ENCODE measurements around the gene ELL.

The ELL gene

DNA sequence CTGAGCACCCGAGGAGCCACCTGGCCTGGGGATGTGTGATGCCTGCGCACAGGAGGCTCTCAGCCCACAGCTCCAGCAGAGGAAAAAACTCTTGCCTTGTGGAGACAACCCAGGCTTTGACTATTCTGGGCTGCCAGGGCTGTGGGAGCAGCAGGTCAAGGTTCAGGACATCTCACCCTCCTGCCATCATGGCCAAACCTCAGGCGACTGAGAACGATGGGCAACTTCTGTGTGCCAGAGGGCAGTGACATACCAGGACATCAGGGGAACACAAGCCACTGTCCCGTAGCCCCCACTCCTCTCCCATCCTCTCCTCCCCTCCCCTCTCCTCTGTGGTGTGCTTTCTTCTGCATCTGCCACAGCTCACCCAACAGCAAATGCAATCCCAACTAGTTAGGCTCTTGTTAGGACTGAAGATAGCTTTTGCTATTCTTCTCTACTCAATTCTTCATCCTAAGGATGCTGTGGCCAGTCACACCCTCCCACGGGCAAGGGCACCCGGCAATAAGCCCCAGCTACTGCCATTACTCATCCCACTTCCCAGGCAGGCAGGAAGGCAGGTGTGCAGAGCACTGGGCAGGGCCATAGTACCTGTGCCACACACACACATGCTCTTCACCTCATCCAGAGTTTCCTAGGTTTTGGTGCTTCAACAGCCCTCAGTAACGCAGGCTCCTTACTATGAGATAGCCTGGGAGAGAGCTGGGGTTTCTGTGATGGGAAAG is 16.8 kb downstream of the ELL start:
- FAIRE-seq (no peak), DNase-seq (ENCODE audit: insufficient read length, low spot score) (no peak)
- TF ChIP-seq POLR2A (IDR thresholded peaks at IDR 0.05; ENCODE audit: low read depth, low read length) = no peak

- no peak for DNase-seq (ENCODE audit: insufficient read length, low spot score)
- no peak for FAIRE-seq
- TF ChIP-seq POLR2A (IDR thresholded peaks at IDR 0.05; ENCODE audit: low read depth, low read length) = no peak
These were observed 17.6 kb downstream of the ELL start for GRCh38 chr19:18503971-18504885.

DNA sequence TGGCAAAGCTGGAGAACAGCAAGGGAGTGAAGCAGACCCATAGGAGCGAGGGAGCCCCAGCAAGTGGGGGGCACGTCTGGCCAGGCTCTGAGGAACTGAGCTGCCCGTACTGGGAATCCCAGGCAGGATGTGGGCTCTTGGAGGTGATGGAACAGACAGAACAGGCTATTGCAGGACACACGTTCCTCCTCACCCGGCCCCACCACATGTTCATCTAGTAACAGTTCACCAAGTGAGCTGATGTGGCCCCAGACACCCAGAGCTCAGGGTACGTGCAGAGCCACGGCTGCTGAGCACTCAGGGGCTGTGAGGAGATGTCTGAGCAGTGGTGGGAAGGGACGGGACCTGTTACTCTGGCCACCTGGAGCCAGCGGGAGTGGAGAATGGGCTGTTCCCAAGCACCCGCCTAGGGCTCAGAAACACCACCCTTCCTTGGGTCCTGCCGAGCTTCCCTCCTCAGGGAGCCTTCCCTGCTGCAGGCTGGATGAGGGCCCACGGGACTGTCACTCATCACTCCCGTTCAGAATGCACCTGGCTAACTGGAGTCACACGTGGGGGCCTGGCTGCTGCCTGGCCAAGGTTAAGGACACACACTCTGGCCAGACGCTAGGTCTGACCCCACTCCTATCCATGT is 18.4 kb downstream of the ELL start:
- FAIRE-seq (no peak), DNase-seq (ENCODE audit: insufficient read length, low spot score) (no peak)
- TF ChIP-seq POLR2A (IDR thresholded peaks at IDR 0.05; ENCODE audit: low read depth, low read length) = no peak

DNA sequence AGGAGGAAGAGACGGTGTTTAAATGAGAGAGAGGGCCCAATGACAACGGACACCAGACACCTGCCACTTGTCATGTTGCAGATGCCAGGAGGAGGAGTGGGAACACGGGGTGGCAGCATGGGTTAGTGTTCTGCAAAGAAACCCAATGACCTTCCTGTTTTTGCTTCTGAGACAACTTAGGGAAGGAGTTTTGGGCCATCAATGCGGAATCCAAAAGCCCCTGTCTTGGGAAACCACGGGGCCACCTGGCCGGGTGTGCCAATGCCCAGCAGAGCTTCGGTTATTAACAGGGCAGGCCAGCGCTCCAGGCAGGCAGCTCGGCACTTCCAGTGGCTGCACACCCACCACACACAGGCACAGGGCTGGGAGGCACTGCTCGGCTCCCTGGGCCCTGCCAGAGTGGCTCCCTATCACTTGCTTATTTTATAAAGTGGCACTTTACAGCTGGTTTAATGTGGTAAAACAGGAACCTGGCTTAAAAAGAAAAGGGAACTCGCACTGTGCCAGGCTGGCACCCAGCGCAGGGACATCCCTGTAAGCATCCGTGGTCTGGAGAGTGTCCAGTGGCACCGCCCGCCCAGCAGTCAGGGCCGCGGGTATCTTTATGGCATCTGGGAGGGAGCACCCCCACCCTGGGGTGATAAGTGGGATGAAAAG is 19.1 kb downstream of the ELL start:
- FAIRE-seq (no peak), DNase-seq (ENCODE audit: insufficient read length, low spot score) (no peak)
- TF ChIP-seq POLR2A (IDR thresholded peaks at IDR 0.05; ENCODE audit: low read depth, low read length) = no peak

DNA sequence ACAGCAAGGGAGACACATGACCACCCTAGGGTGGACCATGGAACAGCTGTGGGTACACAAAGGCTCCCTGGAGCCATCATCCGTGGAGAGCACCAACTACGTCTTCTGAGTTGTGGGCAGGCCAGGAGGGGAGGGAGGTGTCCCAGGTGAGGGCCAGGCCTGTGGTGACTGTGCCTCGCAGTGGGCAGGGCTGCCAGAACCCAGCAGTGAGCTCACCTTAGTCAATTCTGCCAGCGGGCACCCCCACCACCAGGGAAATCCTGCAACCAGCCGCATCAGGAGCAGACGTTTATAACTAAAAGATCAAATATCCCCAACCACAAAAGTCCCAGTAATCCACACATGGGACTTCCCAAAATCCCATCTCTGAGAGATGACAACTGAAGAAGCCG is 19.6 kb downstream of the ELL start:
- FAIRE-seq (no peak), DNase-seq (ENCODE audit: insufficient read length, low spot score) (no peak)
- TF ChIP-seq POLR2A (IDR thresholded peaks at IDR 0.05; ENCODE audit: low read depth, low read length) = no peak

- DNase-seq (ENCODE audit: insufficient read length, low spot score) (no peak), FAIRE-seq (no peak)
- no peak for TF ChIP-seq POLR2A (IDR thresholded peaks at IDR 0.05; ENCODE audit: low read depth, low read length)
These were observed 20.0 kb downstream of the ELL start for GRCh38 chr19:18501832-18502231.

GRCh38 chr19:18501351-18501750 is 20.5 kb downstream of the ELL start:
- FAIRE-seq (no peak), DNase-seq (ENCODE audit: insufficient read length, low spot score) (no peak)
- TF ChIP-seq POLR2A (IDR thresholded peaks at IDR 0.05; ENCODE audit: low read depth, low read length) = no peak

DNA sequence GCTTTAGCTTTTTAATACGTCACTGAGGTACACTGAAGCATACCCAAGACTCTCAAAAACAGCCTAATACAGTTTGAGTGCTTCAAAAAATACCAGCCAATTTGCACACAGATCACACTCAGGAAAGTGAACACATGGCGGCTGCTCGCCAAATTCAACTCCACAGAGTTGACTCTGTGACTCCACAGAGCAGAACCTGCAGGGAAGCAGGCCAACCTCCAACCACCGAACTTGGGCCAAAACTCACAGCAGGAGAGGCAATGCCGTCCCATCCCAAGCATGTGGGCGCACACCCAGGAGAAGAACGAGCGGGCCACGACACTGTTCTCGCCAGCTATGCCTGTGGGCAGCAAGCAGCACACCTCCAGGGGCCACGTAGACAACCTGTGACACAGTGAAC is 21.1 kb downstream of the ELL start:
- FAIRE-seq (no peak), DNase-seq (ENCODE audit: insufficient read length, low spot score) (no peak)
- no peak for TF ChIP-seq POLR2A (IDR thresholded peaks at IDR 0.05; ENCODE audit: low read depth, low read length)

DNA sequence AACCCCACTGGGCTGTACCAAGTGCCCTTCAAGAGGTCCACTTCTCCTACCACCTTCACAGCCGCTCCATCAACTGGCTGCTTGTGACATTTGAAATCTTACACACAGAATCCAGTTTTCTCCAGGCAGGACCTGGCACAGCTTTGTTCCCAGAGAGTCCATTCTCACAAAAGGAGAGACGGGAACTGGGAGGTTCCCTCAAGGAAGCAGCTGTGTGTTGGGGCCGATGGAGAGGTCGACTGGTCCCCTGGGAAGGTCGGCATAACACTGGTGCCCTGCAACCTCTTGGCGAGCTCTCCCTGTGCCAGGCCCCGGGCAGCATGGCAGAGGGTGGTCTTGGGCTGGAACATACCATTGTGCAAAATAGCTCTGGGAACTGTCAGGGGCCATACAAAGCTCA is 21.5 kb downstream of the ELL start:
- FAIRE-seq (no peak), DNase-seq (ENCODE audit: insufficient read length, low spot score) (no peak)
- TF ChIP-seq POLR2A (IDR thresholded peaks at IDR 0.05; ENCODE audit: low read depth, low read length) = no peak

DNA sequence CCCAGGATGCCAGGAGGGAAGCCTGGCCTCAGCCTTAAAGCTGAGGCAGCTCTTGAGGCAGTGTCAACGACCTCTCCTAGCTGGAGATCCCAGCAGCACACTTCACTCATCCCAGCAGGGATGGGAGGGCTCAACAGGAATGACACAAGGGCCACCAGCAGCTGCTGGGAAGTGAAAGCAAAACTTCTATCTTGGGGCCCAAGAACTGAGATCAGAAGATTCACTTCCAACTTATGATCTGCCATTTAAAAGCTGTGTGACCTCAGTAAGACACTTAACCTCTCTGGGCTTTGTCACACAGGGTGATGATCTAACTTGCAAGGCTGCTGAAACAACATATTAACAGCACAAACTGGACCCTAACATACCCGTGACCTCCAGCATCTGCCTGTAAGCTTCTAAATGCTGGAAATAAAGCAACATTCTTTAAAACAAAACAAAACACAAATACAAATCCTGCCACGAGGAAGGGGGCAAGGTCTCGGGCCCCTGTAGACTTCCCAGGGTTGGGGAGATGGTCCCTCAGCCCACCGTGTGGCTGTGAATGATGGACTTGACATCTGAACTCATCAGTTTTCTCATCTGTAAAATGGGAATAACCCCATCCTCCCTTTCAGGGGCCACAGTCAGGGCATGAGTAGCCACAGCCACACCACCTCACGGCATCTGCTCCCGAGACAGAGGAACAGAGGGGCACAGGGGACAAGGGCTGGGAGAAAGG is 22.7 kb downstream of the ELL start:
- no peak for TF ChIP-seq POLR2A (IDR thresholded peaks at IDR 0.05; ENCODE audit: low read depth, low read length)
- DNase-seq (ENCODE audit: insufficient read length, low spot score) = no peak
- no peak for FAIRE-seq

- DNase-seq (ENCODE audit: insufficient read length, low spot score) = no peak
- TF ChIP-seq POLR2A (IDR thresholded peaks at IDR 0.05; ENCODE audit: low read depth, low read length) = no peak
- no peak for FAIRE-seq
These were observed 25.0 kb downstream of the ELL start for GRCh38 chr19:18496980-18497256.

DNA sequence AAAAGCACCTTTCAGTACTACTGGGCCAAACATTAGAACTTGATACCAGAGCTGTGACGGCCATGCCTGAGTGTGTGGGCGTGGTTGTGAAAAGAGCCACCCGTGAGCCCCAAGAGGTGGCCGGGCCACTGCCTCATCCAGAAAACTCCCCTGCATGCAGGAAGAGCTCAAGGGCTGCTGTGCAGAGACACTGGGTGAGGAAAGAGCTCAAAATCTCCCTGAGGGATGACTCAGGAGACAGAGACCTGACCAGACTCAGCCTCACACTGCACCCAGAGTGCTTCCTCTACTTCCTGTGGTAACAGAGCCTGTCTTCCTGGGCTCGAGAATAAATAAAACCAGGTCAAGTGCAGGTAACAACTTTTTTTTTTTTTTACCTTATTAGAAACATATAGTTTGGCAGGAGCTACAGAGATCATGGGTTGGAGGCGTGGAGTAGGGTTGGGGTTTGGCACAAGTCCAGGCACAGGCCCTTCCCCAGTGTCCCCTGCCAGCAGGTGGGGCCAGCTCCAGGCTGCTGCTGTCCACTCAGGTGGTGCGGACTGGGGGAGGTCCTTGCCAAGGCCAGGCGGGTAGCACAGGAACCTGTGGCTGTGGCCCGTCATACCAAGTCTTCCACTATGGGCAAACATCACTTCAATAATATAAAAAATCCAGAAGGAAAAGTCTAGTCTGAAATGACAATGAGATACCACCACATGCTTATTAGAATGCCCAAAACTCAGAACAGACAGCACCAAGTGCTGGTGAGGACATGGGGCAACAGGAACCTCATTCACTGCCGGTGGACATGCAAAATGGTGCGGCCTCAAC is 25.5 kb downstream of the ELL start:
- DNase-seq (ENCODE audit: insufficient read length, low spot score) (peak; percentile 78), FAIRE-seq (peak; percentile 41)
- TF ChIP-seq POLR2A (IDR thresholded peaks at IDR 0.05; ENCODE audit: low read depth, low read length) = no peak

All from H54 (cell line).